Effector memory CD4-positive, alpha-beta T cell (primary cell): ENCODE results near the gene ADRB1.

Experiments
- DNase-seq, 3 donors: peaks; one replicate each; pipeline ENCODE4 v3.0.0-alpha.2; 2020
- H3K27ac ChIP-seq: 2 replicates; pipeline ENCODE4 v1.7.0; 2013; ENCODE audit warnings: mild to moderate bottlenecking, low read length, moderate library complexity; ENCODE audit not compliant: insufficient read depth, poor library complexity, severe bottlenecking
- H3K27me3 ChIP-seq: replicated peaks from 2 replicates; pipeline ENCODE4 v1.7.0; 2013; ENCODE audit warnings: mild to moderate bottlenecking, low read length; ENCODE audit not compliant: insufficient read depth, control insufficient read depth, poor library complexity, severe bottlenecking
- H3K36me3 ChIP-seq: 2 replicates; pipeline ENCODE4 v1.7.0; 2013; ENCODE audit warnings: mild to moderate bottlenecking, low read length, moderate library complexity; ENCODE audit not compliant: control insufficient read depth, insufficient read depth
- H3K4me1 ChIP-seq: 2 replicates; pipeline ENCODE4 v1.7.0; 2013; ENCODE audit warnings: low read length, mild to moderate bottlenecking; ENCODE audit not compliant: control insufficient read depth, insufficient read depth, poor library complexity, severe bottlenecking
- H3K4me3 ChIP-seq: 2 replicates; pipeline ENCODE4 v1.7.0; 2013; ENCODE audit warnings: low read length, low read depth, mild to moderate bottlenecking; ENCODE audit not compliant: insufficient read depth, poor library complexity, severe bottlenecking
- H3K9me3 ChIP-seq: 2 replicates; pipeline ENCODE4 v1.7.0; 2013; ENCODE audit warnings: mild to moderate bottlenecking, low read length, moderate library complexity; ENCODE audit not compliant: control insufficient read depth

ADRB1 gene

GRCh38 chr10:114051714-114052113, 8.0 kb downstream of the ADRB1 start:
- no peak overlapping the region for H3K4me3 ChIP-seq
- no peaks in the 10 kb centered on the region for H3K36me3 ChIP-seq
- no peak overlapping the region for H3K27ac ChIP-seq
- H3K9me3 ChIP-seq, result no peaks in the 10 kb centered on the region
- H3K27me3 ChIP-seq, result peaks cover 4% of the 10 kb centered on the region
- DNase-seq, result no peak
- no peaks in the 10 kb centered on the region for H3K4me1 ChIP-seq

- peaks cover 4% of the 10 kb centered on the region for H3K27me3 ChIP-seq
- no peaks in the 10 kb centered on the region for H3K9me3 ChIP-seq
Observed at GRCh38 chr10:114052255-114052654, 8.6 kb downstream of the ADRB1 start.

GRCh38 chr10:114053946-114054345, 10.3 kb downstream of the ADRB1 start:
- Histone ChIP-seq H3K27me3 (peaks cover 4% of the 10 kb centered on the region), H3K36me3 (no peaks in the 10 kb centered on the region), H3K4me3 (no peak overlapping the region), H3K27ac (no peak overlapping the region), H3K9me3 (no peaks in the 10 kb centered on the region), H3K4me1 (no peaks in the 10 kb centered on the region)
- DNase-seq, result no peak

More at GRCh38 chr10:114052255-114052654, 8.6 kb downstream of the ADRB1 start:
- H3K4me1 ChIP-seq, result no peaks in the 10 kb centered on the region
- H3K27ac ChIP-seq, result no peak overlapping the region
- no peak overlapping the region for H3K4me3 ChIP-seq
- no peaks in the 10 kb centered on the region for H3K36me3 ChIP-seq
- no peak for DNase-seq

- no peaks in the 10 kb centered on the region for H3K9me3 ChIP-seq
- DNase-seq, result no peak
- H3K36me3 ChIP-seq, result no peaks in the 10 kb centered on the region
- H3K4me1 ChIP-seq, result no peaks in the 10 kb centered on the region
- H3K27ac ChIP-seq, result no peak overlapping the region
- no peak overlapping the region for H3K4me3 ChIP-seq
- no peaks in the 10 kb centered on the region for H3K27me3 ChIP-seq
Observed at GRCh38 chr10:114057855-114058254, 14.2 kb downstream of the ADRB1 start.

- no peak for DNase-seq
- H3K4me3 ChIP-seq, result no peak overlapping the region
- H3K9me3 ChIP-seq, result no peaks in the 10 kb centered on the region
- H3K27me3 ChIP-seq, result no peaks in the 10 kb centered on the region
- H3K27ac ChIP-seq, result no peak overlapping the region
- no peaks in the 10 kb centered on the region for H3K36me3 ChIP-seq
- H3K4me1 ChIP-seq, result no peaks in the 10 kb centered on the region
Observed at GRCh38 chr10:114058297-114058696, 14.6 kb downstream of the ADRB1 start.

- no peaks in the 10 kb centered on the region for H3K9me3 ChIP-seq
- no peaks in the 10 kb centered on the region for H3K4me1 ChIP-seq
- H3K27ac ChIP-seq, result no peak overlapping the region
- H3K36me3 ChIP-seq, result no peaks in the 10 kb centered on the region
- H3K4me3 ChIP-seq, result no peak overlapping the region
- no peaks in the 10 kb centered on the region for H3K27me3 ChIP-seq
- DNase-seq, result no peak
Observed at GRCh38 chr10:114059561-114059960, 15.9 kb downstream of the ADRB1 start.

- no peaks in the 10 kb centered on the region for H3K9me3 ChIP-seq
- no peak for DNase-seq
- H3K36me3 ChIP-seq, result no peaks in the 10 kb centered on the region
- H3K4me1 ChIP-seq, result no peaks in the 10 kb centered on the region
- no peak overlapping the region for H3K4me3 ChIP-seq
- H3K27ac ChIP-seq, result no peak overlapping the region
- H3K27me3 ChIP-seq, result no peaks in the 10 kb centered on the region
Observed at GRCh38 chr10:114060456-114060855, 16.8 kb downstream of the ADRB1 start.

GRCh38 chr10:114061148-114061547, 17.5 kb downstream of the ADRB1 start:
- no peak overlapping the region for H3K27ac ChIP-seq
- no peak overlapping the region for H3K4me3 ChIP-seq
- H3K4me1 ChIP-seq, result no peaks in the 10 kb centered on the region

GRCh38 chr10:114061789-114062188, 18.1 kb downstream of the ADRB1 start:
- Histone ChIP-seq H3K27ac (no peak overlapping the region), H3K4me3 (no peak overlapping the region), H3K4me1 (no peaks in the 10 kb centered on the region), H3K36me3 (no peaks in the 10 kb centered on the region), H3K27me3 (no peaks in the 10 kb centered on the region), H3K9me3 (no peaks in the 10 kb centered on the region)
- DNase-seq, result no peak

More at GRCh38 chr10:114061148-114061547, 17.5 kb downstream of the ADRB1 start:
- H3K27me3 ChIP-seq, result no peaks in the 10 kb centered on the region
- H3K36me3 ChIP-seq, result no peaks in the 10 kb centered on the region
- DNase-seq, result no peak
- no peaks in the 10 kb centered on the region for H3K9me3 ChIP-seq

GRCh38 chr10:114064151-114065048, 20.7 kb downstream of the ADRB1 start:
- DNase-seq, result no peak
- no peaks in the 10 kb centered on the region for H3K9me3 ChIP-seq

More at GRCh38 chr10:114064151-114065048, 20.7 kb downstream of the ADRB1 start:
- H3K27me3 ChIP-seq, result no peaks in the 10 kb centered on the region
- no peaks in the 10 kb centered on the region for H3K36me3 ChIP-seq
- H3K4me1 ChIP-seq, result no peaks in the 10 kb centered on the region
- no peak overlapping the region for H3K4me3 ChIP-seq
- H3K27ac ChIP-seq, result no peak overlapping the region
